Measurements from ENCODE around the gene NEBL.

GRCh38 chr10:20911626-20912025, 14.5 kb upstream of the NEBL start:
- TF ChIP-seq, protein P1, sequence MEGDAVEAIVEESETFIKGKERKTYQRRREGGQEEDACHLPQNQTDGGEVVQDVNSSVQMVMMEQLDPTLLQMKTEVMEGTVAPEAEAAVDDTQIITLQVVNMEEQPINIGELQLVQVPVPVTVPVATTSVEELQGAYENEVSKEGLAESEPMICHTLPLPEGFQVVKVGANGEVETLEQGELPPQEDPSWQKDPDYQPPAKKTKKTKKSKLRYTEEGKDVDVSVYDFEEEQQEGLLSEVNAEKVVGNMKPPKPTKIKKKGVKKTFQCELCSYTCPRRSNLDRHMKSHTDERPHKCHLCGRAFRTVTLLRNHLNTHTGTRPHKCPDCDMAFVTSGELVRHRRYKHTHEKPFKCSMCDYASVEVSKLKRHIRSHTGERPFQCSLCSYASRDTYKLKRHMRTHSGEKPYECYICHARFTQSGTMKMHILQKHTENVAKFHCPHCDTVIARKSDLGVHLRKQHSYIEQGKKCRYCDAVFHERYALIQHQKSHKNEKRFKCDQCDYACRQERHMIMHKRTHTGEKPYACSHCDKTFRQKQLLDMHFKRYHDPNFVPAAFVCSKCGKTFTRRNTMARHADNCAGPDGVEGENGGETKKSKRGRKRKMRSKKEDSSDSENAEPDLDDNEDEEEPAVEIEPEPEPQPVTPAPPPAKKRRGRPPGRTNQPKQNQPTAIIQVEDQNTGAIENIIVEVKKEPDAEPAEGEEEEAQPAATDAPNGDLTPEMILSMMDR (conservative IDR thresholded peaks at IDR 0.05): no peak
- TF ChIP-seq ZFX (IDR thresholded peaks at IDR 0.05): no peak
